Measurements from ENCODE around the gene FRS2.

The FRS2 gene

GRCh38 chr12:69501154-69501895 lies 31.1 kb downstream of the FRS2 start:
- DNase-seq, result no peak

- DNase-seq, result peak in 1 of 56 donors; percentile 16
Observed at GRCh38 chr12:69502345-69503081, 32.3 kb downstream of the FRS2 start.

- DNase-seq, result no peak
Observed at GRCh38 chr12:69508091-69508490, 37.9 kb downstream of the FRS2 start.

- no peak for DNase-seq
Observed at GRCh38 chr12:69508621-69509020, 38.4 kb downstream of the FRS2 start.

- no peak for DNase-seq
Observed at GRCh38 chr12:69509308-69509736, 39.1 kb downstream of the FRS2 start.

GRCh38 chr12:69509904-69510827 lies 40.0 kb downstream of the FRS2 start:
- peak in 1 of 56 donors; percentile 2 for DNase-seq

- DNase-seq, result no peak
Observed at GRCh38 chr12:69511016-69511415, 40.8 kb downstream of the FRS2 start.

GRCh38 chr12:69511469-69512267 lies 41.5 kb downstream of the FRS2 start:
- DNase-seq, result no peak

GRCh38 chr12:69512820-69513219 lies 42.6 kb downstream of the FRS2 start:
- DNase-seq, result no peak

GRCh38 chr12:69513297-69513696 lies 43.1 kb downstream of the FRS2 start:
- peak in 2 of 56 donors; percentile 21 to 28 for DNase-seq

GRCh38 chr12:69514111-69514510 lies 43.9 kb downstream of the FRS2 start:
- DNase-seq, result peak in 1 of 56 donors; percentile 21

GRCh38 chr12:69514845-69515244 lies 44.7 kb downstream of the FRS2 start:
- DNase-seq, result no peak

GRCh38 chr12:69515394-69515930 lies 45.3 kb downstream of the FRS2 start:
- DNase-seq, result no peak

- DNase-seq, result no peak
Observed at GRCh38 chr12:69516950-69517349, 46.8 kb downstream of the FRS2 start.

- DNase-seq, result no peak
Observed at GRCh38 chr12:69517406-69517805, 47.2 kb downstream of the FRS2 start.

GRCh38 chr12:69519871-69520270 lies 49.7 kb downstream of the FRS2 start:
- DNase-seq, result no peak

- no peak for DNase-seq
Observed at GRCh38 chr12:69523433-69524330, 53.5 kb downstream of the FRS2 start.

GRCh38 chr12:69524331-69524630 lies 54.1 kb downstream of the FRS2 start:
- no peak for DNase-seq

GRCh38 chr12:69524755-69525469 lies 54.7 kb downstream of the FRS2 start:
- no peak for DNase-seq
